Measurements from ENCODE around the gene TRIM22. TPM values are rescaled to one million over a fixed set of nuclear protein-coding genes. Genes with fewer than 3 reads are reported as not detected.

Gene TRIM22
- polyA plus RNA-seq, 12 donors: 4.5 to 17.5 (median 9.6) TPM; not detected in 1

GRCh38 chr11:5737670-5738392, 48.2 kb downstream of the TRIM22 start:
- no peak for DNase-seq

DNA sequence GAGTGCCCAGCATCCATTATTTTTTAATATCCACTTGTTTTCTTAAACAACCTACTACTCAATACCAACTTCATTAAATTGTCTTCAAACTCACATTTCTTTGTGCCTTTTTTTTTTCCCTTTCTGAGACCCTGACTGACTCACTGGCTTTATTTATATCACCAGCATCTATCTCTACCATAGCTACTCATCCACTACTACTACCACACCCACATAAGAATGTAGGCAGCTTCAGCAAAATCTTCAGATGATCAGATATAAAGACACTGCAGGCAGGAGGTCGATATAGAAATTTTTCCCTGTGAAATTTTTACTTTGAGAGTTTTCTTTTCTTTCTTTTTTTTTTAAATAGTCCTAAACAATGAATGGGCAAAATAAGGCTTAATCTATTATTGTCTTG, 48.8 kb downstream of the TRIM22 start:
- no peak for DNase-seq

DNA sequence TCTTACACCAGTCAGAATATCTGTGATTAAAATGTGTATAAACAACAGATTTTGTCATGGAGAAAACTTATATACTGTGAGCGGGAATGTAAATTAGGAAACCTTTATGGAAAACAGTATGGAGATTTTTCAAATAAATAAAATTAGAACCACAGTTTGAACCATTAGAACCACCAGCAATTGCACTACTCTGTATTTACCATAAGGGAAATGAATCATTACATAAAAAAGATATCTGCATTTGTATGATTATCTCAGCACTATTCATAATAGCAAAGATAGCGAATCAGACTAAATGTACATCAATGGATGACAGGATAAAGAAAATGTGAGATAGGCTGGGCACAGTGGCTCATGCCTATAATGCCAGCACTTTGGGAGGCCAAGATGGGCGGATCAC, 57.0 kb downstream of the TRIM22 start:
- no peak for DNase-seq

- no peak for DNase-seq
These were observed 60.2 kb downstream of the TRIM22 start for GRCh38 chr11:5749836-5750235.

GRCh38 chr11:5753943-5754342, 64.4 kb downstream of the TRIM22 start, which contains the start of gene OR52N4:
OR52N4 (plus strand) TSS chr11:5754243; CDS start chr11:5754741, 498 bp downstream.
- DNase-seq: no peak

Other genes with a start within 250 kb of the TRIM22 start
- not detected for gene OR51I1, start 248.3 kb upstream of the TRIM22 start, polyA plus RNA-seq (ENCODE audit: insufficient read length in 12 of 12)
- gene OR51I2, start 240.5 kb upstream of the TRIM22 start, polyA plus RNA-seq (ENCODE audit: insufficient read length in 12 of 12): not detected
- gene OR52D1, start 201.1 kb upstream of the TRIM22 start, polyA plus RNA-seq (ENCODE audit: insufficient read length in 12 of 12): not detected
- not detected for gene UBQLN3, start 179.8 kb upstream of the TRIM22 start, polyA plus RNA-seq (ENCODE audit: insufficient read length in 12 of 12)
- gene UBQLNL, start 173.1 kb upstream of the TRIM22 start, polyA plus RNA-seq (ENCODE audit: insufficient read length in 12 of 12): under 1 TPM in 10 of 12 donors, not detected in 2; 0.11 to 0.77 (median 0.17) TPM
- under 1 TPM in 1 of 12 donors, not detected in 11; 0.29 TPM for gene OR52H1, start 141.2 kb upstream of the TRIM22 start, polyA plus RNA-seq (ENCODE audit: insufficient read length in 12 of 12)
- gene OR52B6, start 108.9 kb upstream of the TRIM22 start, polyA plus RNA-seq (ENCODE audit: insufficient read length in 12 of 12): under 1 TPM in 1 of 12 donors, not detected in 11; 0.17 TPM
- 1 to 10 TPM in 8 of 12 donors, under 1 TPM in 2, not detected in 2; 0.93 to 3.6 (median 1.3) TPM for gene TRIM6, start 93.2 kb upstream of the TRIM22 start, polyA plus RNA-seq (ENCODE audit: insufficient read length in 12 of 12)
- gene TRIM34, start 64.8 kb upstream of the TRIM22 start, polyA plus RNA-seq (ENCODE audit: insufficient read length in 12 of 12): 1 to 10 TPM in 10 of 12 donors, not detected in 2; 2.9 to 9.6 (median 4.4) TPM
- 10 to 100 TPM in 11 of 12 donors, not detected in 1; 10.8 to 23.6 (median 14.5) TPM for gene TRIM5, start 4.7 kb upstream of the TRIM22 start, polyA plus RNA-seq (ENCODE audit: insufficient read length in 12 of 12)
- not detected for gene OR56B1, start 46.7 kb downstream of the TRIM22 start, polyA plus RNA-seq (ENCODE audit: insufficient read length in 12 of 12)
- not detected for gene OR52N4, start 64.5 kb downstream of the TRIM22 start, polyA plus RNA-seq (ENCODE audit: insufficient read length in 12 of 12)
- not detected for gene OR52N5, start 93.6 kb downstream of the TRIM22 start, polyA plus RNA-seq (ENCODE audit: insufficient read length in 12 of 12)
- gene OR52N1, start 101.5 kb downstream of the TRIM22 start, polyA plus RNA-seq (ENCODE audit: insufficient read length in 12 of 12): not detected
- not detected for gene OR52N2, start 119.1 kb downstream of the TRIM22 start, polyA plus RNA-seq (ENCODE audit: insufficient read length in 12 of 12)
- not detected for gene OR52E6, start 152.1 kb downstream of the TRIM22 start, polyA plus RNA-seq (ENCODE audit: insufficient read length in 12 of 12)
- not detected for gene OR52E8, start 167.9 kb downstream of the TRIM22 start, polyA plus RNA-seq (ENCODE audit: insufficient read length in 12 of 12)
- gene OR52E4, start 190.8 kb downstream of the TRIM22 start, polyA plus RNA-seq (ENCODE audit: insufficient read length in 12 of 12): under 1 TPM in 1 of 12 donors, not detected in 11; 0.05 TPM
- gene OR52E5, start 203.4 kb downstream of the TRIM22 start, polyA plus RNA-seq (ENCODE audit: insufficient read length in 12 of 12): not detected

All from muscle of arm (tissue), 12 donors.